Measurements from ENCODE around the gene RABGAP1L. TPM values are rescaled to one million over a fixed set of nuclear protein-coding genes. Genes with fewer than 3 reads are reported as not detected.
A peak's percentile ranks its signal among the peaks of the same experiment; 100 is the strongest.

The RABGAP1L gene
- total and polyA plus RNA-seq, 2 of the 4 experiments (the other 2 are of a cell fraction): 7.9 to 26.7 TPM

DNA sequence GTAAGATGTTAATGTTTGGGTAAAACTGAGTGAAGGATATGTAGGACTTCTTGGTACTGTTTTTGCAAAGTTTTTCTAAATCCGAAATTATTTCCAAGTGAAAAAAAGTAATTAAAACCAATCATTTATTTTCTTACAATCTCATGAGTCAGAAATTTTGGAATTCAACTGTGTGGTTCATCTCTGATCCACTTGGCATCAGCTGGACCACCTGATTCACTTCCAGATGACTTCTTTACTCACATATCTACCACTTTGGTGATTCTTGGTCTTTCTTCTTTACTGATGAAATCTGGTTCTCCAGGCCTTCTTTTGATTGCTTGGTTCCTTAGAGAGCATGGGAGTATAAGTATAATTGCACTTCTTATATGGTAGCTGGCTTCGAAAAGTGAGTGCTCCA is 585.6 kb downstream of the RABGAP1L start:
- ATAC-seq (ENCODE audit: low read depth) (no peak), DNase-seq (peak; percentile 23)
- no peak overlapping the region for H4K91ac ChIP-seq (ENCODE audit: insufficient read depth, low read depth, low read length)
- H3K23ac ChIP-seq (ENCODE audit: low read depth, low read length): no peak overlapping the region
- no peak overlapping the region for H3K18ac ChIP-seq (ENCODE audit: low read depth, low read length)
- no peaks in the 10 kb centered on the region for H3K27me3 ChIP-seq (ENCODE audit: control insufficient read depth, insufficient read depth, low read length)
- H3K4me1 ChIP-seq (ENCODE audit: control insufficient read depth, insufficient read depth, low read length): no peaks in the 10 kb centered on the region
- no peak overlapping the region for H2AK5ac ChIP-seq (ENCODE audit: low read depth, low read length)
- H3K9me3 ChIP-seq (ENCODE audit: control insufficient read depth, insufficient read depth, low read length): no peaks in the 10 kb centered on the region
- intact Hi-C loops (cut with micrococcal nuclease) (loop anchor here (1.0 to 10.0 kb wide), 5 partner anchors 483 to 2000 kb away; no protein-coding TSS in a partner anchor), in situ Hi-C loops (cut with MboI; ENCODE audit: low sequenced_read_pairs) (loop anchor here (25.0 kb wide), 1 partner anchor 2008 kb away; no protein-coding TSS in a partner anchor), dilution Hi-C loops (cut with HindIII; ENCODE audit: low sequenced_read_pairs, unreplicated experiment) (no loop called here)
- no peak overlapping the region for H4K5ac ChIP-seq (ENCODE audit: low read depth, low read length)
- H2AFZ ChIP-seq (replicated peaks; ENCODE audit: low read length, poor library complexity): no peak overlapping the region
- H3K56ac ChIP-seq (ENCODE audit: extremely low read depth, insufficient read depth, low read length): no peak overlapping the region
- H3K27ac ChIP-seq (ENCODE audit: insufficient read depth, low read length): no peak overlapping the region
- no peaks in the 10 kb centered on the region for H3K36me3 ChIP-seq (ENCODE audit: control insufficient read depth, insufficient read depth, low read length)
- H2BK15ac ChIP-seq (ENCODE audit: low read depth, low read length): no peak overlapping the region
- no peaks in the 10 kb centered on the region for H4K20me1 ChIP-seq (ENCODE audit: insufficient read depth, low read length)
- H3K79me1 ChIP-seq (ENCODE audit: low read depth in 1 of 2, low read length in 2 of 2): no peaks in the 10 kb centered on the region
- no peak overlapping the region for H2AK9ac ChIP-seq (replicated peaks; ENCODE audit: low read depth, low read length, poor library complexity)
- ChIA-PET CTCF (interaction anchor here (0.5 to 3.6 kb wide), 6 partner anchors 10 to 486 kb away, joined by 3 to 22 read pairs (median 5); no protein-coding TSS in a partner anchor), POLR2A (ENCODE audit: unreplicated experiment) (no interaction called here)
- H3K14ac ChIP-seq (replicated peaks; ENCODE audit: low read depth, low read length): no peak overlapping the region
- H2BK120ac ChIP-seq (ENCODE audit: low read depth, low read length): no peak overlapping the region
- no peaks in the 10 kb centered on the region for H3K9me1 ChIP-seq (ENCODE audit: insufficient read depth, low read length)
- H3K4me2 ChIP-seq (ENCODE audit: low read depth, low read length): no peak overlapping the region
- no peak overlapping the region for H2BK20ac ChIP-seq (ENCODE audit: low read depth, low read length)
- H2BK5ac ChIP-seq (ENCODE audit: low read depth, low read length, poor library complexity, severe bottlenecking): no peak overlapping the region
- no peak for TF ChIP-seq RFX5 (IDR thresholded peaks at IDR 0.05; ENCODE audit: low read depth, low read length)
- TF ChIP-seq FOS (IDR thresholded peaks at IDR 0.05; ENCODE audit: low read depth, low read length): no peak
- no peak for TF ChIP-seq BHLHE40 (IDR thresholded peaks at IDR 0.05; ENCODE audit: low read depth, low read length)
- no peak for TF ChIP-seq MXI1 (IDR thresholded peaks at IDR 0.05; ENCODE audit: borderline replicate concordance, low read depth, low read length)
- TF ChIP-seq RAD21 (IDR thresholded peaks at IDR 0.05; ENCODE audit: low read length): no peak
- TF ChIP-seq SMC3 (IDR thresholded peaks at IDR 0.05; ENCODE audit: low read depth, low read length): no peak
- no peak for TF ChIP-seq CEBPB (IDR thresholded peaks at IDR 0.05; ENCODE audit: low read depth, low read length)
- TF ChIP-seq, protein P1, sequence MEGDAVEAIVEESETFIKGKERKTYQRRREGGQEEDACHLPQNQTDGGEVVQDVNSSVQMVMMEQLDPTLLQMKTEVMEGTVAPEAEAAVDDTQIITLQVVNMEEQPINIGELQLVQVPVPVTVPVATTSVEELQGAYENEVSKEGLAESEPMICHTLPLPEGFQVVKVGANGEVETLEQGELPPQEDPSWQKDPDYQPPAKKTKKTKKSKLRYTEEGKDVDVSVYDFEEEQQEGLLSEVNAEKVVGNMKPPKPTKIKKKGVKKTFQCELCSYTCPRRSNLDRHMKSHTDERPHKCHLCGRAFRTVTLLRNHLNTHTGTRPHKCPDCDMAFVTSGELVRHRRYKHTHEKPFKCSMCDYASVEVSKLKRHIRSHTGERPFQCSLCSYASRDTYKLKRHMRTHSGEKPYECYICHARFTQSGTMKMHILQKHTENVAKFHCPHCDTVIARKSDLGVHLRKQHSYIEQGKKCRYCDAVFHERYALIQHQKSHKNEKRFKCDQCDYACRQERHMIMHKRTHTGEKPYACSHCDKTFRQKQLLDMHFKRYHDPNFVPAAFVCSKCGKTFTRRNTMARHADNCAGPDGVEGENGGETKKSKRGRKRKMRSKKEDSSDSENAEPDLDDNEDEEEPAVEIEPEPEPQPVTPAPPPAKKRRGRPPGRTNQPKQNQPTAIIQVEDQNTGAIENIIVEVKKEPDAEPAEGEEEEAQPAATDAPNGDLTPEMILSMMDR (conservative IDR thresholded peaks at IDR 0.05; ENCODE audit: low read depth, low read length): no peak
- TF ChIP-seq CHD1 (IDR thresholded peaks at IDR 0.05; ENCODE audit: low read depth, low read length): no peak
- TF ChIP-seq RCOR1 (IDR thresholded peaks at IDR 0.05; ENCODE audit: insufficient replicate concordance, low read length): no peak
- no peak for TF ChIP-seq NFE2L2 (IDR thresholded peaks at IDR 0.05; ENCODE audit: low read depth, low read length)
- no peak for TF ChIP-seq POLR2A (IDR thresholded peaks at IDR 0.05; ENCODE audit: low read depth, low read length)
- TF ChIP-seq MAFK (IDR thresholded peaks at IDR 0.05; ENCODE audit: low read depth, low read length): no peak
- no peak for TF ChIP-seq MAZ (IDR thresholded peaks at IDR 0.05; ENCODE audit: borderline replicate concordance, low read depth, low read length)
- TF ChIP-seq, protein P2, sequence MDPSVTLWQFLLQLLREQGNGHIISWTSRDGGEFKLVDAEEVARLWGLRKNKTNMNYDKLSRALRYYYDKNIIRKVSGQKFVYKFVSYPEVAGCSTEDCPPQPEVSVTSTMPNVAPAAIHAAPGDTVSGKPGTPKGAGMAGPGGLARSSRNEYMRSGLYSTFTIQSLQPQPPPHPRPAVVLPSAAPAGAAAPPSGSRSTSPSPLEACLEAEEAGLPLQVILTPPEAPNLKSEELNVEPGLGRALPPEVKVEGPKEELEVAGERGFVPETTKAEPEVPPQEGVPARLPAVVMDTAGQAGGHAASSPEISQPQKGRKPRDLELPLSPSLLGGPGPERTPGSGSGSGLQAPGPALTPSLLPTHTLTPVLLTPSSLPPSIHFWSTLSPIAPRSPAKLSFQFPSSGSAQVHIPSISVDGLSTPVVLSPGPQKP (IDR thresholded peaks at IDR 0.05; ENCODE audit: borderline replicate concordance, low read depth, low read length): no peak
- TF ChIP-seq, protein P3, sequence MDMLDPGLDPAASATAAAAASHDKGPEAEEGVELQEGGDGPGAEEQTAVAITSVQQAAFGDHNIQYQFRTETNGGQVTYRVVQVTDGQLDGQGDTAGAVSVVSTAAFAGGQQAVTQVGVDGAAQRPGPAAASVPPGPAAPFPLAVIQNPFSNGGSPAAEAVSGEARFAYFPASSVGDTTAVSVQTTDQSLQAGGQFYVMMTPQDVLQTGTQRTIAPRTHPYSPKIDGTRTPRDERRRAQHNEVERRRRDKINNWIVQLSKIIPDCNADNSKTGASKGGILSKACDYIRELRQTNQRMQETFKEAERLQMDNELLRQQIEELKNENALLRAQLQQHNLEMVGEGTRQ (IDR thresholded peaks at IDR 0.05; ENCODE audit: low read depth, low read length): no peak
- no peak overlapping the region for H3K4ac ChIP-seq (ENCODE audit: low read depth, low read length)
- no peak overlapping the region for H3K4me3 ChIP-seq (ENCODE audit: insufficient read depth, low read depth, low read length)
- BruUV-seq (replicated peaks): no TSS peak
- WGBS, 2 experiments (ENCODE audit: extremely low coverage in 2 of 2, insufficient read length in 1 of 2): no CpG with 5 or more reads among the region's 2 CpGs
- H3K9ac ChIP-seq (ENCODE audit: low read depth, low read length): no peak overlapping the region
- H4K8ac ChIP-seq (ENCODE audit: low read depth in 2 of 2, low read length in 2 of 2): no peak overlapping the region
